Neuronal stem cell (in vitro differentiated cells): ENCODE results near the gene DYNLT5.
"Not testable (repeated sequence)": the region's sequence is repeated elsewhere in the genome, so short reads cannot be mapped to it uniquely, and the experiment has no call there.

Source experiments
- DNase-seq: peaks from one replicate; pipeline ENCODE4 v3.0.0-alpha.2; 2013; ENCODE audit warnings: low spot score
- H2AFZ ChIP-seq: one replicate; pipeline ENCODE4 v1.6.1; 2013; ENCODE audit warnings: mild to moderate bottlenecking, low read length, inconsistent platforms
- H2AK5ac ChIP-seq: 2 replicates; pipeline ENCODE4 v1.6.1; 2013; ENCODE audit warnings: low read depth, mild to moderate bottlenecking, inconsistent platforms, low read length, moderate library complexity, mixed read lengths
- H2BK120ac ChIP-seq: 2 replicates; pipeline ENCODE4 v1.6.1; 2013; ENCODE audit warnings: low read depth, mild to moderate bottlenecking, inconsistent platforms, low read length, moderate library complexity, mixed read lengths
- H2BK12ac ChIP-seq: one replicate; pipeline ENCODE4 v1.6.1; 2013; ENCODE audit warnings: low read length, inconsistent platforms
- H2BK15ac ChIP-seq: 2 replicates; pipeline ENCODE4 v1.6.1; 2013; ENCODE audit warnings: mild to moderate bottlenecking, low read length, inconsistent platforms, mixed read lengths
- H2BK5ac ChIP-seq: one replicate; pipeline ENCODE4 v1.6.1; 2013; ENCODE audit warnings: inconsistent platforms, mild to moderate bottlenecking, low read length, moderate library complexity
- H3K14ac ChIP-seq: one replicate; pipeline ENCODE4 v1.6.1; 2013; ENCODE audit warnings: low read length, inconsistent platforms
- H3K18ac ChIP-seq: 2 replicates; pipeline ENCODE4 v1.6.1; 2013; ENCODE audit warnings: low read length, inconsistent platforms
- H3K23ac ChIP-seq: 2 replicates; pipeline ENCODE4 v1.6.1; 2013; ENCODE audit warnings: low read depth, mild to moderate bottlenecking, mixed read lengths, low read length, inconsistent platforms; ENCODE audit not compliant: poor library complexity
- H3K27ac ChIP-seq: replicated peaks from 3 replicates; pipeline ENCODE4 v1.5.1; 2013; ENCODE audit warnings: low read length, inconsistent platforms
- H3K27me3 ChIP-seq, 3 experiments: 2 replicates each; pipeline ENCODE4 v1.6.1; 2013; ENCODE audit warnings: low read length in 3 of 3, mild to moderate bottlenecking in 2 of 3, inconsistent platforms in 1 of 3, low read depth in 1 of 3, mixed read lengths in 1 of 3, moderate library complexity in 1 of 3; ENCODE audit not compliant: control insufficient read depth in 3 of 3, insufficient read depth in 3 of 3
- H3K36me3 ChIP-seq, 2 donors: replicated peaks in 1 of 2; 2 replicates each; pipeline ENCODE4 v1.6.1; 2013; ENCODE audit warnings: low read length in 2 of 2; ENCODE audit not compliant: control insufficient read depth in 2 of 2, insufficient read depth in 2 of 2
- H3K4ac ChIP-seq: 2 replicates; pipeline ENCODE4 v1.6.1; 2013; ENCODE audit warnings: inconsistent platforms, mild to moderate bottlenecking, low read length, moderate library complexity
- H3K4me1 ChIP-seq, 2 donors: 1 replicate in 1 of 2; 2 replicates in 1 of 2; pipeline ENCODE4 v1.6.1; 2013; ENCODE audit warnings: low read length in 2 of 2, low read depth in 1 of 2; ENCODE audit not compliant: control insufficient read depth in 2 of 2, insufficient read depth in 1 of 2
- H3K4me2 ChIP-seq: one replicate; pipeline ENCODE4 v1.6.1; 2013; ENCODE audit warnings: mild to moderate bottlenecking, low read length, inconsistent platforms; ENCODE audit not compliant: insufficient read depth, poor library complexity, severe bottlenecking
- H3K4me3 ChIP-seq, 2 donors: 2 replicates each; pipeline ENCODE4 v1.5.1; 2013; ENCODE audit warnings: low read length in 2 of 2, mild to moderate bottlenecking in 2 of 2, inconsistent platforms in 1 of 2, moderate library complexity in 1 of 2
- H3K79me1 ChIP-seq: one replicate; pipeline ENCODE4 v1.6.1; 2013; ENCODE audit warnings: low read depth, mild to moderate bottlenecking, inconsistent platforms, low read length, moderate library complexity
- H3K9ac ChIP-seq: one replicate; pipeline ENCODE4 v1.6.1; 2013; ENCODE audit warnings: mild to moderate bottlenecking, low read depth, low read length, inconsistent platforms; ENCODE audit not compliant: poor library complexity
- H3K9me3 ChIP-seq, 2 donors: replicated peaks in 1 of 2; 2 replicates each; pipeline versions ENCODE3 to v1.6.1; 2013; ENCODE audit warnings: low read length in 2 of 2, mild to moderate bottlenecking in 2 of 2, inconsistent platforms in 1 of 2, low read depth in 1 of 2, mixed read lengths in 1 of 2, moderate library complexity in 1 of 2; ENCODE audit not compliant: control insufficient read depth in 2 of 2, insufficient read depth in 1 of 2
- H4K8ac ChIP-seq: one replicate; pipeline ENCODE4 v1.6.1; 2013; ENCODE audit warnings: low read depth, mild to moderate bottlenecking, inconsistent platforms, low read length, moderate library complexity
- H4K91ac ChIP-seq: one replicate; pipeline ENCODE4 v1.6.1; 2013; ENCODE audit warnings: low read length, low read depth, mild to moderate bottlenecking, inconsistent platforms; ENCODE audit not compliant: poor library complexity
- WGBS, 2 donors: extraction: QIAGEN DNeasy Blood & Tissue Kit; methylation state at CpG; one replicate each; pipeline ENCODE4 v1.1.7; 2013; ENCODE audit warnings: missing lambda C conversion rate in 2 of 2, mixed read lengths in 1 of 2; ENCODE audit not compliant: insufficient read length in 2 of 2, insufficient replicate concordance in 1 of 2; ENCODE audit errors: extremely low coverage in 2 of 2; 5-methylcytosine and 5-hydroxymethylcytosine counted together

The DYNLT5 gene

DNA sequence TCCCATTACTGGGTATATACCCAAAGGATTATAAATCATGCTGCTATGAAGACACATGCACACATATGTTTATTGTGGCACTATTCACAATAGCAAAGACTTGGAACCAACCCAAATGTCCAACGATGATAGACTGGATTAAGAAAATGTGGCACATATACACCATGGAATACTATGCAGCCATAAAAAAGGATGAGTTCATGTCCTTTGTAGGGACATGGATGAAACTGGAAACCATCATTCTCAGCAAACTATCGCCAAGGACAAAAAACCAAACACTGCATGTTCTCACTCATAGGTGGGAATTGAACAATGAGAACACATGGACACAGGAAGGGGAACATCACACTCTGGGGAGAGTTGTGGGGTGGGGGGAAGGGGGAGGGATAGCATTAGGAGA is 33.5 kb downstream of the DYNLT5 start:
- not testable (repeated sequence) for H3K14ac ChIP-seq, H2BK15ac ChIP-seq, H3K9me3 ChIP-seq, H3K79me1 ChIP-seq, H4K8ac ChIP-seq, H3K36me3 ChIP-seq, H3K4ac ChIP-seq, H3K9ac ChIP-seq, H2BK120ac ChIP-seq, H3K18ac ChIP-seq, H4K91ac ChIP-seq, H2BK5ac ChIP-seq, DNase-seq, H2AK5ac ChIP-seq, H3K4me2 ChIP-seq, H3K27ac ChIP-seq, H2AFZ ChIP-seq, H3K27me3 ChIP-seq, H3K4me1 ChIP-seq, H3K4me3 ChIP-seq, H3K23ac ChIP-seq, H2BK12ac ChIP-seq
- WGBS, 2 donors = no CpG with 5 or more reads among the region's 2 CpGs

GRCh38 chr1:66787641-66788040 is 35.4 kb downstream of the DYNLT5 start:
- no peak overlapping the region for H2BK12ac ChIP-seq

DNA sequence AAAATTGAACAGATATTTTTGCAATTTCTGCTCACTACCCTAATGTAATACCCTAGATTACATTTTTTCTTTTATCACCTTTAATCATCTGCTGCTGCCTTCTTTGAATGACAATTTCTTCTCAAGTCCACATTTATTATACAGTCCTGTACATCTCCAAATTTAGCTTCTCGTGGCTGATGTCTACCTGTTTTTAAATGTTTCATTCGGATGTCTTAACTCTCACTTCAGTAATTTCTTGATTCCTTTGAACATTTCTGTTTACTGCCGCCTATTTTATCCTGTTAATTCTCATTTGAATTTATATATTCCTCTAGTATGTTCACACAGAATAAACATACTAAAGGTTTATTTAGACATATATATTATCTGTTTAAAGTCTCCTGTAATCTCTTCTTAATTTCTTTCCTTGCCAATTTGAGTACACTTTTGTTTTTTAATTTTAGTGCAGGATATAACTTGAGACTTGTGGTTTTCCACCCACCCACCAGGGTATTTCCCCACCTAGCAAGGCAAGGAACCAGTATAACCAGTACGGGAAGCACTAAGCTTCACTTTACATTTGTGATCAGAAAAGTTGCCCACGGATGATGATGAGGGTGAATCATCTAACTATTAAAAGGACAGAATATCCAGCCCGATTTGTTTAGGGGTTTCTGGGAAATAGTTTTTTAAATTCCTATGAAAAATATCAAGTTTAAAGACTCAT is 36.1 kb downstream of the DYNLT5 start:
- DNase-seq = no peak
- Histone ChIP-seq H2AK5ac (no peak overlapping the region), H3K18ac (no peak overlapping the region), H3K27me3 (no peaks in the 10 kb centered on the region), H3K4me1 (no peaks in the 10 kb centered on the region), H3K4me3 (no peak overlapping the region), H3K4ac (no peak overlapping the region), H4K91ac (no peak overlapping the region), H3K4me2 (no peak overlapping the region), H3K27ac (no peak overlapping the region), H2BK5ac (no peak overlapping the region), H4K8ac (no peak overlapping the region), H3K9ac (no peak overlapping the region), H2BK120ac (no peak overlapping the region), H2AFZ (no peak overlapping the region), H3K79me1 (no peaks in the 10 kb centered on the region), H3K14ac (no peak overlapping the region), H3K36me3 (no peaks in the 10 kb centered on the region), H3K23ac (no peak overlapping the region), H2BK15ac (no peak overlapping the region), H3K9me3 (no peaks in the 10 kb centered on the region), H2BK12ac (no peak overlapping the region)
- WGBS, 2 donors = no CpG with 5 or more reads among the region's 6 CpGs

More at GRCh38 chr1:66787641-66788040, 35.4 kb downstream of the DYNLT5 start:
- H3K79me1 ChIP-seq = no peaks in the 10 kb centered on the region
- no peak overlapping the region for H4K8ac ChIP-seq
- WGBS, 2 donors = no CpG with 5 or more reads among the region's 4 CpGs
- H2BK120ac ChIP-seq = no peak overlapping the region
- no peak overlapping the region for H2BK15ac ChIP-seq
- no peaks in the 10 kb centered on the region for H3K9me3 ChIP-seq
- no peak overlapping the region for H3K18ac ChIP-seq
- no peak for DNase-seq
- H3K36me3 ChIP-seq = no peaks in the 10 kb centered on the region
- no peaks in the 10 kb centered on the region for H3K4me1 ChIP-seq
- no peak overlapping the region for H3K4ac ChIP-seq
- H3K4me3 ChIP-seq = no peak overlapping the region
- no peak overlapping the region for H3K23ac ChIP-seq
- H2BK5ac ChIP-seq = no peak overlapping the region
- no peak overlapping the region for H4K91ac ChIP-seq
- no peak overlapping the region for H2AK5ac ChIP-seq
- H3K14ac ChIP-seq = no peak overlapping the region
- H3K27me3 ChIP-seq = no peaks in the 10 kb centered on the region
- H3K4me2 ChIP-seq = no peak overlapping the region
- no peak overlapping the region for H2AFZ ChIP-seq
- H3K9ac ChIP-seq = no peak overlapping the region
- no peak overlapping the region for H3K27ac ChIP-seq

GRCh38 chr1:66791621-66792610 is 39.7 kb downstream of the DYNLT5 start:
- H3K14ac ChIP-seq = no peak overlapping the region
- no peak overlapping the region for H3K4me2 ChIP-seq
- H2BK120ac ChIP-seq = no peak overlapping the region
- no peak for DNase-seq
- 100% methylated on average over 1 of the region's 5 CpGs; no CpG with 5 or more reads in 1 of the 2 donors for WGBS, 2 donors
- H3K36me3 ChIP-seq = no peaks in the 10 kb centered on the region
- H3K18ac ChIP-seq = no peak overlapping the region
- no peak overlapping the region for H2BK5ac ChIP-seq
- H3K79me1 ChIP-seq = no peaks in the 10 kb centered on the region
- H3K27me3 ChIP-seq = no peaks in the 10 kb centered on the region
- no peak overlapping the region for H2BK15ac ChIP-seq
- no peak overlapping the region for H2AFZ ChIP-seq
- H3K27ac ChIP-seq = no peak overlapping the region
- no peak overlapping the region for H4K91ac ChIP-seq
- H3K4me3 ChIP-seq = no peak overlapping the region
- H3K4ac ChIP-seq = no peak overlapping the region
- H3K9ac ChIP-seq = no peak overlapping the region
- H2BK12ac ChIP-seq = no peak overlapping the region
- no peak overlapping the region for H3K23ac ChIP-seq
- H2AK5ac ChIP-seq = no peak overlapping the region
- H3K4me1 ChIP-seq = no peaks in the 10 kb centered on the region
- no peak overlapping the region for H4K8ac ChIP-seq
- H3K9me3 ChIP-seq = no peaks in the 10 kb centered on the region
